T47D (cell line): ENCODE measurements around the gene MEIS2.

ENCODE experiments used
- DNase-seq, 2 experiments: peaks; one replicate each; pipeline versions ENCODE4 v3.0.0 to v3.0.0-alpha.2; 2011 to 2012; ENCODE audit warnings: low read depth in 1 of 2, low spot score in 1 of 2
- JUND ChIP-seq: IDR thresholded peaks from 2 replicates; pipeline ENCODE4 v1.6.1; 2012; ENCODE audit warnings: low read depth
- in situ Hi-C: cut with HindIII; loops from 2 replicates; pipeline ENCODE4 v1.10.0; 2016; ENCODE audit warnings: low sequenced_read_pairs, low pct_unique_long_range_greater_than_20kb

MEIS2 gene

DNA sequence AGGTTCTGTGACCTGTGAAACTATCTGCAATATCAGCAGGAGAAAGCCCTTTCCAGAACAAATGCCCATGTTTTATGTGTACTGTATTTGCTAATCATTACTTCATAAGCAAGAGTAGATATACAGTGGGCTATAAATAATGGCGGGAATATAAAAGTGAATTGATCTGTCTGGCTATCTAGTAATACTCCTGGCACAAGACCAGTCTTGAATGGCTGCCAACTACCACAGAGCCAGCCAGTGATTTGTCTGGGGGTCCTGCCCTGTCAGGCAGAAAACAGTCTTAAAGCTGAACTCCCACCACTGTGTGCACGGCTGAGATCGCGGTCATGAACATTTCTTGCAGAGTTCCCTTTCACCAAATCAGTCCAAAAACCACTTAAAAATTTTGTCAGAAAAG, 176.3 kb downstream of the MEIS2 start:
- no peak for DNase-seq
- TF ChIP-seq JUND, result no peak
- in situ Hi-C loops, result no loop called here

DNA sequence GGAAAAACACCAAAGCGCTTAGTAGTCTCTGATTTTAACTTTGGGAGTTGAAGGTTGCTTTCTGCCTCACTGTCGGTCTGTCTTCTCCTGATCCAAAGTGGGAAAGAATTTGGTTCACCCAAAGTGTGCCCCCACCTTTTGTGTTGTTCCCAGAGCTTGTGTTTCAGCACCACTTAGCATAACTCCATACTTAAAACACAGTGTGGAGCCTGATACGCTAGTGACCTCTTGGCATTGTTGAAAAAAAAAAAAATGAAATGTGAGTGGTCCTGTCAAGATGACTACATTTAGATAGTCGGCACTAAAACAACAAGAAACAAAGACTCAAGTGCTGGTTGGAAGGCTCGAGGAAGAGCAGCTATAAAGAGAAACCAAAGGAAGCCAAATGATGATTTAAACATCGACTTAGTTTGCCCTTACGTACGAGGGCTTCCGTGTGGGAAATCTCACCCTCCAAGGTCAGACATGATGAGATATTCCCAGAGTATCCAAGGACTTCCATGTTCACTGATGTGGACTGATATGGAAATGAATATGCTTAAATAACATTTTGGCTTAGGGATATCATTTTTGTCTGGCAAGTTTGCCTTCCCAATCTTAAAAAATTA, 178.8 kb downstream of the MEIS2 start:
- DNase-seq, result no peak
- no peak for TF ChIP-seq JUND
- in situ Hi-C loops, result no loop called here

DNA sequence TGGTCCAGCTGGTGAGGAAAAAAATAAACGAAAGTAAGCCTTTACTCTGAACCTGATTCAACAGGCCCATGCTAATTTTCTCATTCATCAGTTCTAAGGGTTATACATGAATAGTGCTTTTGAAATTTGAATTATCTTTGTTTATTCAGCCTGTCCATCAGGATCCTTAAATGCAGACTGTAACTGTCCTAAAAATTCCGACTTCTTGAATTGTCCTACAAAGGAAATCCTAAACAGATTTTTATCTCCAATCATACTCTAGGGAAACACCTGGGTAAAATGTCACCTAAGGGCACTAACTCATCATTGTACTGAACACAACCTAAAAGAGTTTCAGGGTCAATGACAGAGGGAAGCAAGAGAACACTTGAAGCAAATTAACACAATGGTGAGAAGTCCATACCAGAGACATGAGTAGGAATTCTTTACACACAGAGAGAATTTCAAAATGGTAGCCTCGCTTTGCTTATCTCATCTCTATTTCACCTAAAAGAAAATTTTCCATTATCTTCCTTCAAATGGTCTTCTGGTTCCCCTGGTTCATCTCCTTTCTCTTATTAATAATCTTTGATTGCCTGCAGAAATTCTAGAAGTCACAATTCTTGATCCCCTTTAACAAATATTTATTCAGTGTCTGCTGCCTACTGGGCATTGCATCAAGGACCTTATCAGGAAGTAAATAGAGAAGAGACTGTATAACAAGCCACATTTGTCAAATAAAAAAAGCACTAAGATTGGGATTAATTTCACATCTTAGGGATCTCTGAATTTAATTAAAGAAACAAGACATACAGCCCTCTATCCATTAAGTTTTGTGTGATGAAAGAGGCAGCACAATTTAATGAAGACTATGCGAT, 182.7 kb downstream of the MEIS2 start:
- in situ Hi-C loops, result no loop called here
- DNase-seq, result no peak
- TF ChIP-seq JUND, result no peak

DNA sequence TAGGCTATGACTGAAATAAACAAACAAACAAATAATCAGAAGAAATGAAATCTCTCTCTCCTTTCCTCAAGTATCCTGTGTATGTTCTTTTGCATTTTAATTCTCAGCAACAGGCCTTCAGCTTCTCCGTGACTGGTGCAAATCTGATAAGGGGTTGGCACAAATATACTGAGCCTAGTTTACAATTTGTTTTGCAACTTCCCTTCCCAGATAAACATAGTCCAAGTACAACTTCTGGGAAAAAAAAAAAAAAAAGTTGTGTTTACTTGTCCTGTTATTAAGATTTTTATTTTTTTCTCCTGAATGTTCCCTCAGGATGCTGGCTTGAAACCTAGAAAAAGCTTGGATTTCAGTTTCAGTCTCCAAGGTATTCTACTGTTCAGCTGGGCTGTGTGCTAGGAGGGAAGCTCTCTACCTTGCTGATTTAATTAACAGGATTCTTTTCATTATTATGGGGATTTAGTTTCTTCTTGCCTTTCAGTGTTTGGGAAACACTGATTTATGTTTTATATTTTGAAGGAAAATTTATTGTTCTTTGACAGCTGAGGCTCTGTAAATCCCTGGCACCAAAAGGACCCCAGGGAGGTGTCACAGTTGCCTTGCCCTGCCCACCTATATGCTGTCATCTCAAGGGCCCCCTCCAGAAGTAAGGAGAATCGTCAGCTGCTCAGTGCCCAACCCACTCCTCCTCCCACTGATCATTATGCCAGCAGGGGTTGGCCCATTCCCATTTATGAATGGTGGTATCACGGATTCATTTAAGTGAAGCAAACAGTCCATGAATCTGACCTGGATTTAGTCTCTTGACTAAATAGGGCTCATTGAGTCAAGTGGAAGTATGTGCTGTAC, 185.2 kb downstream of the MEIS2 start:
- DNase-seq, result no peak
- no peak for TF ChIP-seq JUND
- in situ Hi-C loops, result no loop called here

DNA sequence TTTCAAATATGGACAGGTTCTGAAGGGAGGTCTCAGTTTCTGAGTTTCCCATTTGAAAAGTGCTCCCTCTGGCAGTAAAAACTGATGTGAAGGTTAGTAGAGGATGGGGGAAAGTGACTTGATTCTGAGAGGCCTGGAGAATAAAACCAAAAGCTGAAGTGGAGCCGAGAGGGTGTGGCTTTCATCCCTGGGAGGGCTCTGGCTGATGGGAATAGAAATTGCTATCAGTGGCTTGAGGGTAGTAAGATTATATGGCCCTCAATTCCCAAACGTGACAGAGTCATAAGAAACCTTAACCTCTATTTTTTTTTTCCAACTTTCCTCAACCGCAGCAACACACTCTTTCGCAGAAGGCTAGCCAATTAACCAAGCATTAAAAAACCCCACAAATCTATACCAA, 185.9 kb downstream of the MEIS2 start:
- in situ Hi-C loops, result no loop called here

DNA sequence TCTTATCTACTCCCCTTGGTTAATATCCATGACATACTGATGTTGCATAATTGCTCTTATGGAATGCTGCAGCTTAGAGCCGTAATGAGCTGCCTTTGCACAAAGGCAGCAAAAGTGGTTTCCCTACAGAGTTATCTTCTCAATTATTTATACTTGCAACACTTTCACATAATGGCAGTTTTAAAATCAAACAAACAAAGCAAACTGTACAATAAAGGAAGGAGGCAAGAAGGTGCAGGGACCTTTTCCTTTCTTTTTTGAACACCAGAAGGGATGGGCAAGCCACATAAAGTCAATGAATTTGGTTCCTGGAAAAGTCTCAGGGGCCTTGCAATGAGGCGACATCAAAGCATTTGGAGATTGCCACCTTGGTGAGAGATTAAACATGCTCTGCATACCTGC, 188.0 kb downstream of the MEIS2 start:
- in situ Hi-C loops, result no loop called here

More for the DNA sequence above, 185.9 kb downstream of the MEIS2 start:
- no peak for DNase-seq
- no peak for TF ChIP-seq JUND

DNA sequence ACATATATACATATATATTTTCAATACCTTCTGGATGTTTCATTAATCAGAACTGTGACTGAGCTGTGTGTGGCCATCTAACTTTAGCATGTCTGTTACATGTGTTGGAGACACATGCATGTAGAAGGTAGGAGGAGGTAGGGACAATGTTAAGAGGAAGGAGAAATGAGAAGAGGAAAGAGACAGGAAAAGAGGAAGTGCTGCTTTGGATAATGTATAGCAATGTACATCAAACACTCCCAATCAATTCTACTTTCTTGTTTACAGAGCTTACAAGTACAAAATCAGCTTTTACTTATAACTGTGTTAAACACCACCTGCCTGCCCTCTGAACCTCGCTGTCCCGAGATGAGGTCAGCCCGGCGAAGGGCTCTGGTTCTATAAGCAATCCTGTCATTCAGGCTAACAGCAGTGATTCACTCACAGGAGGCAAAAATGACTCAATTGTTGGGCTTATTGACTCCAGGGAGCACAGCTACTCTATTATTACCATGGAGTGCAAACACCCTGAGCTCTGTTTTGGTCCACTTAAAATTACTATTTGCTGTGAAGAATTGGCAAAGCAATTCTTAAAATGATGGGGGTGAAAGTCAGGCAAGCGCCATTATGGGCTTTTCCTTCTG, 188.9 kb downstream of the MEIS2 start:
- DNase-seq, result no peak
- in situ Hi-C loops, result no loop called here
- no peak for TF ChIP-seq JUND

More for the DNA sequence above, 188.0 kb downstream of the MEIS2 start:
- TF ChIP-seq JUND, result no peak
- no peak for DNase-seq

DNA sequence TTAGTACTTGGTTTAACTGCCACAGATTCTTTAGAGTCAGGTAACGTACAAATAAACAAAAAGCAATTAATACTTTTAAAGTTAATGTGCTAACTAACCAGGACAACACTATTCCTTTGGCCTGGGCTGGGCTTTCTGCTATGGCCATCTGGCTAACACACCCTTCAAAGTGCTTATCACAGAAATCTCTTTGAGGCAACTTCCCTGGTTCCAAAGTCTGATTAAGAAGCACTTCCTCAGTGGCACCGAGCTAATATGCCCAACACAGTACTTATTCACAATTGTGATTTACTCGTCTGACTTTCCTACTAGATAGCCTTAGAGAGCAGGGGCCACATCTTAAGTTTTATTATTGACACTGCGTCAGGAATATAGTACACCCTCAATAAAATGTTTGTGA, 191.4 kb downstream of the MEIS2 start:
- DNase-seq, result no peak
- in situ Hi-C loops, result no loop called here
- no peak for TF ChIP-seq JUND

DNA sequence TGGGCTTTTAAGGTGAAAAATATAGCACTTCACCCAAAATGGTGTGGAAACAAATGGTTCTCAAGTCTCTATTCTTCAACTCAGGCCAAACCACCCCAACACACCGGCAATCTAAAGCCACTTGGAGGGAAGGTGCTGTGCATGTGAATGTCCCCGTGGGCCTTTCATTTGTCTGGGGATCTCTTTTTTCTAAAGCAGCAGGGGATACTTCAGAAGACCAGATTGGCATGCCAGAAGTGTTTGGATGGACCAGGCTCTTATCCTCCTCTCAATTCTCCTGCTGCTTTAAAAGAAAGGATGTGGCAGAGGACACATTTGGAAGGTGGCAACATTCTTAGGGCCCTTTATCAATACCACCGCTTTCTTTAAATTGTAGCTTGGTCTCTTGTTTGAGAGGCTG, 193.1 kb downstream of the MEIS2 start:
- no peak for TF ChIP-seq JUND
- in situ Hi-C loops, result no loop called here
- DNase-seq, result no peak

DNA sequence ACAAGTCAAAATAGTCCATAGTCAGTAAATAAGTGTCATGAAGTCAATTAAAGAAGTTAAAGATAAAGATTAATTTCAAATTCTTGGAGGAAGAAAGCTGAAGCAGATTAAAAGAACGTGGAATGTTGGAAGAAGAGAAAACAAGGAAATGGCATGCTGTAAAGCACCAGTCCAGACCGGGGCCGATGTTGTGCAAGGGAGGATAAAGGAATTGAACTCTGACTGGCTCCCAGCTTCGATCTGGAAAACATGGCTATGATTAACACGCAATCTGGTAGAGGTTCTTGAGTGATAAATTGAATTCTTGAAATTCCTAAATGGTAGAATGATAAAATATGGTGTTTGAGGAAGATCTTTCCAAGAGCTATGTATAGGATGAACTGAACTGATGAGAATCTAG, 194.4 kb downstream of the MEIS2 start:
- in situ Hi-C loops, result no loop called here
- no peak for TF ChIP-seq JUND

DNA sequence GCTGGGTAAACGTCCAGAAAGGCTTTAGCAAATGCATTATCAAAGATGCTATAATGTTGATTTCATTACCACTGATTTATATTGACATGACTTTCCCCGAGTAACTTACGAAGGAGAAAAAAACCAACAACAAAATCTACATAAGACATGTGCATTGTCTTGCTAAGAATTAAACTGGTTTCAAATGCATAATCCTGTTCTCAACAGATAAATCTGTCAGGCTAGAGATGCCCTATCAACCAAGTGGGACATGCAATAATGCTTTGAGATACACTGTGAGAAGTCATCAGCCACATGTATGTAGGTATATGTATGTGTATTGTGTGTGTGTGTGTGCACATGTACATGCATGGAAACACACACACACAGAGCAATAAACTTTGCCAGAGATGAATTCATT, 195.6 kb downstream of the MEIS2 start:
- in situ Hi-C loops, result no loop called here
- TF ChIP-seq JUND, result no peak
- DNase-seq, result no peak

More for the DNA sequence above, 194.4 kb downstream of the MEIS2 start:
- no peak for DNase-seq

DNA sequence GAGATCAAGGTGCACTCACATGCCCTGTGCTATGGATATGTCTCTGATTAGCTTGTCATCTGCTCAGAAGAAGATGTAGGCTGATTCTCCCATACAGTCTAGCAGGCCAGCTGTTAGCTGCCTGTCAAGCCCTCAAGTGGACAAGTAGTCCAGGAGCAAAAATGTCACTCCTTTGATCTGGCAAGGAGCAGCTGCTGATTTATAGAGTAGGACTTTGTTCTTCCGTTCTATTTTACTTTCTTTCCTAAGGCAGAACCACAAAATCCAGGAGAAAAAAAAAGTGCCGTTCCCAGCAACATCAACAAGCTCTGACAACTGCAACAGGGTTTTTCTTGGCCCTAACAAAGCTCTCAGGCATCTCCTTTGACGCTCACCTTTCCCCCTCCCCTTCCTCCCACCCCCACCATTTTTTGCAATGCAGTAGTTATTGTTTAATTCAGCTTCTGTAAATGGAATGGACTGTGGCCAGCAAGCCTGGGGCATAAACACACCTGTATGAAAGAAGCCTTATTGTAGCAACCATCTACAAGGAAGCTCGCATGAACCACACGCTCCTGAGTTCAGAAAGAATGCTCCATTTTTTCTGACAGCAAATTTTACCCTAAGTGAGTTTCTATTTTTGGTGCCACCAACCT, 196.3 kb downstream of the MEIS2 start:
- in situ Hi-C loops, result no loop called here
- no peak for TF ChIP-seq JUND

DNA sequence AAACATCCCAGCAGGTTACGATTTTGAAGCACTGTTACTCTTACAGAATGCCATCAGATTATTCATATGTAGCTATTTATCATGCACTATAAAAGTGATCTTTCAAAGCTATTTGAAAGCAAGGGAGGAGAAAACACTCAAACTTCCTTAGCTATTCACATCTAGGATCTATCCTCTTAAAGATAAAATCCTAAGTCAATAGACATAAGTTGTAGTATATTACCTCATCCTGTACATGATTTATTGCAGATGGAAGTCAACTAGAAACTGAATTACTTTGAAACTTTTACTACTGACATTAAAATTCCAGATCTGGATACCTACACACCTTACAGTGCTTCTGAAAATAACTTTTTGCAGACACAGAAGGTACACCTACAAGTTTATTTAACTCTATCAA, 197.2 kb downstream of the MEIS2 start:
- no peak for DNase-seq
- in situ Hi-C loops, result no loop called here
- TF ChIP-seq JUND, result no peak

More for the DNA sequence above, 196.3 kb downstream of the MEIS2 start:
- peak in 1 of 2 experiments; percentile 44 for DNase-seq
